Measurements from ENCODE around the gene LGI2. TPM values are rescaled to one million over a fixed set of nuclear protein-coding genes. Genes with fewer than 3 reads are reported as not detected.

LGI2 gene
- total and polyA plus RNA-seq, 7 donors: 0.23 to 6.7 (median 1.8) TPM; not detected in 1

DNA sequence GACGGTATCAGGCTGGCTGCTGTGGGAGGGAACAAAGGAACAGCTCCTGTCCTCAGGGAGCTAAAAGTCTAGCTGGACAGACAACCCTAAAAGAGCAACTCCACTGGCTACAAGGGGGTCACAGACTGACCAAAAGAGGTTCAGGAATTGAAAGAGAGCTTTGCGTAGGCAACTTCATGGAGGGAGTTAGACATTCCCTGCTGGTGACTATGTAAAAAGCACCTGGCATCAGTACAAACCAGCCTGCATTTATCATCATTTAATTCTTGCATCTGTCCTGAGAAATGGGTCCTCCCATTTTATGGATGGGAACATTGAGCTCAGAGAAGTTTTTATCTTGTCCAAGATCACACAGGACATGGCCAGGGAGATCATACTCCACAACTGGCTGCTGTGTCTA, 1.4 kb upstream of the LGI2 start:
- peaks cover 0 to 28% (median 16%) of the 10 kb centered on the region in 4 donors for H3K4me1 ChIP-seq
- no peak overlapping the region for H3K4me3 ChIP-seq
- H3K27ac ChIP-seq: peak overlapping the region in 1 of 4 donors; percentile 83
- no peaks in the 10 kb centered on the region for H3K9me3 ChIP-seq
- H3K36me3 ChIP-seq: no peaks in the 10 kb centered on the region
- TF ChIP-seq, protein P1, sequence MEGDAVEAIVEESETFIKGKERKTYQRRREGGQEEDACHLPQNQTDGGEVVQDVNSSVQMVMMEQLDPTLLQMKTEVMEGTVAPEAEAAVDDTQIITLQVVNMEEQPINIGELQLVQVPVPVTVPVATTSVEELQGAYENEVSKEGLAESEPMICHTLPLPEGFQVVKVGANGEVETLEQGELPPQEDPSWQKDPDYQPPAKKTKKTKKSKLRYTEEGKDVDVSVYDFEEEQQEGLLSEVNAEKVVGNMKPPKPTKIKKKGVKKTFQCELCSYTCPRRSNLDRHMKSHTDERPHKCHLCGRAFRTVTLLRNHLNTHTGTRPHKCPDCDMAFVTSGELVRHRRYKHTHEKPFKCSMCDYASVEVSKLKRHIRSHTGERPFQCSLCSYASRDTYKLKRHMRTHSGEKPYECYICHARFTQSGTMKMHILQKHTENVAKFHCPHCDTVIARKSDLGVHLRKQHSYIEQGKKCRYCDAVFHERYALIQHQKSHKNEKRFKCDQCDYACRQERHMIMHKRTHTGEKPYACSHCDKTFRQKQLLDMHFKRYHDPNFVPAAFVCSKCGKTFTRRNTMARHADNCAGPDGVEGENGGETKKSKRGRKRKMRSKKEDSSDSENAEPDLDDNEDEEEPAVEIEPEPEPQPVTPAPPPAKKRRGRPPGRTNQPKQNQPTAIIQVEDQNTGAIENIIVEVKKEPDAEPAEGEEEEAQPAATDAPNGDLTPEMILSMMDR (IDR thresholded peaks at IDR 0.05): no peak
- no peak for TF ChIP-seq POLR2A (IDR thresholded peaks at IDR 0.05)
- TF ChIP-seq EP300 (IDR thresholded peaks at IDR 0.05): no peak
- no peak for TF ChIP-seq POLR2AphosphoS5 (IDR thresholded peaks at IDR 0.05)
- WGBS, 2 donors: 84 to 85% methylated on average over 2 of the region's 2 CpGs
- no peaks in the 10 kb centered on the region for H3K27me3 ChIP-seq
- intact Hi-C loops (cut with DNase I): loop anchor here (5.0 kb wide), 3 partner anchors 50 to 130 kb away; partner anchors contain the start of gene SEPSECS
- DNase-seq: no peak

DNA sequence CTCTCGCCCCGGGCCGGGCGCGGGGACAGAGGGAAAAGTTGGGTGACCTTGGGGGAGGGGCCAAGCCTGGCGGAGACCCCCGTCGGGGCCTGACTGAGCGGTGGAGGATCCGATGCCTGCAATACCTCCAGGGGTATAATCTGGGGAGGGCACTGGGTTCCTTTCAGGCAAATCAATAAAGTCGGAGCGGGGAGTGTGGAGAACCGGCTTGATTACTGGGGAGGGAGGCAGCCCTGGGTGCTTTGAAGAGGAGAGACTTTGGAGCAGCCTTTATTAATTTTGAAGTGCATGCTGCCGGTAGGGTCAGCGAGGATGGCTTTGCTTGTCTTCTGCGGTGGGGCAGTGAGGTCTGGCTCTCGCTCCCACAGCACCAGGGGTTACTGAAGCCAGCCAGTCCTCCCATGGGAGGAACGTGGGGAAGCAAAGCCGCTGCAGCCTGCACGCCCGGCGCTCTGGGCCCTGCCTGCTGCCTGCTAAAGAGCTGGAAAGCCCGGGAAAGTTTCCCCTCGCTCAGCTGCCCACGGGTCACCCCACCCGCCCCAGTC, 403 bp upstream of the LGI2 start:
- TF ChIP-seq EP300 (IDR thresholded peaks at IDR 0.05): no peak
- TF ChIP-seq POLR2A (IDR thresholded peaks at IDR 0.05): no peak
- TF ChIP-seq, protein P1 (IDR thresholded peaks at IDR 0.05): no peak
- no peak for TF ChIP-seq POLR2AphosphoS5 (IDR thresholded peaks at IDR 0.05)
- intact Hi-C loops (cut with DNase I): loop anchor here (5.0 kb wide), 3 partner anchors 49 to 131 kb away; partner anchors contain the start of gene SEPSECS
- H3K27ac ChIP-seq: peak overlapping the region; percentile 69 to 83 (median 76)
- H3K4me3 ChIP-seq: peak overlapping the region; percentile 29 to 68 (median 58)
- no peaks in the 10 kb centered on the region for H3K9me3 ChIP-seq
- 3 to 4% methylated on average over 26 of the region's 26 CpGs for WGBS, 2 donors
- H3K36me3 ChIP-seq: no peaks in the 10 kb centered on the region
- peak; percentile 68 for DNase-seq
- no peaks in the 10 kb centered on the region for H3K27me3 ChIP-seq
- H3K4me1 ChIP-seq: peaks cover 0 to 28% (median 16%) of the 10 kb centered on the region in 4 donors

DNA sequence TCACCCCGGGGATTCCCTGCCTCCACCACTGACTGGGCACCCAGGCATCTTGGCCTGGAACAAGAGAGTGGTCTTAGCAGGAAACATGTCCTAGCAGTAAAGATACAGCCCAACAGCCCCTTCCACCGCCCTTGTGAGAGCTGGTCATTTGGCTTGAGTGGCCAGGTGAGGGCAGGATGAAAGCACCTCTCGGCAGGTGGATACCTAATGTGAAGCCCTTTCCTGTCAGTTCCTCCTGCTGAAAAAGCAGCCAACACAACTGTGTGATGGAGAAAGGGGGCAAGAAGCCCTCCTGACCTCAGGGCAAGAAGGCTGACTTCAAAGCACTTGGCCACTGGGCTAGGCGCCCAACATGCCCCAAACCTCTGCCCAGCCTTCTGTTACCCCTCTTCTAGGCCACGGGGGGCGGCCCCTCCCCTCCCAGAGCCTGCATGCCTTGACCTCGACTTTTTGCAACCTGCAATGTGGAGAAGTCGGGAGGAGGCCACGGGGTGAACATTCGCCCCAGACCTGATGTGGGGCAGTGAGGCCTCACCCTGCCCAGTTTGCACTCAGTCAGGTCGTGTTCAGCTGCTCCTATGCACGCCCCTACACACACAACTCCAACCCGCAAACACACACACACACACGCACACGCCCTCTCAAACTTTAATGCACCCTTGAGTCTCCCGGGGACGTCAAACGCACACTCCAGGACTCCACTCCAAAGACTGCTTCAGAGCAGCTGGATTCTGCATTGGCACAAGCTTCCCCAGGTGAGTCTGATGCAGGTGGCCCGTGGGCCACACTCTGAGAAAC, 1.1 kb downstream of the LGI2 start:
- no peak for DNase-seq
- TF ChIP-seq, protein P1 (IDR thresholded peaks at IDR 0.05): no peak
- TF ChIP-seq EP300 (IDR thresholded peaks at IDR 0.05) (no peak), POLR2AphosphoS5 (IDR thresholded peaks at IDR 0.05) (no peak), POLR2A (IDR thresholded peaks at IDR 0.05) (no peak)
- no peaks in the 10 kb centered on the region for H3K27me3 ChIP-seq
- peak overlapping the region in 2 of 4 donors; percentile 23 to 83 for H3K27ac ChIP-seq
- H3K4me1 ChIP-seq: peaks cover 0 to 28% (median 16%) of the 10 kb centered on the region in 4 donors
- intact Hi-C loops (cut with DNase I): loop anchor here (5.0 kb wide), 3 partner anchors 47 to 133 kb away; partner anchors contain the start of gene SEPSECS
- H3K9me3 ChIP-seq: no peaks in the 10 kb centered on the region
- H3K36me3 ChIP-seq: peaks cover 0 to 3% (median 0%) of the 10 kb centered on the region in 4 donors
- WGBS, 2 donors: 22 to 31% methylated on average over 19 of the region's 19 CpGs
- H3K4me3 ChIP-seq: peak overlapping the region; percentile 20 to 68 (median 58)

DNA sequence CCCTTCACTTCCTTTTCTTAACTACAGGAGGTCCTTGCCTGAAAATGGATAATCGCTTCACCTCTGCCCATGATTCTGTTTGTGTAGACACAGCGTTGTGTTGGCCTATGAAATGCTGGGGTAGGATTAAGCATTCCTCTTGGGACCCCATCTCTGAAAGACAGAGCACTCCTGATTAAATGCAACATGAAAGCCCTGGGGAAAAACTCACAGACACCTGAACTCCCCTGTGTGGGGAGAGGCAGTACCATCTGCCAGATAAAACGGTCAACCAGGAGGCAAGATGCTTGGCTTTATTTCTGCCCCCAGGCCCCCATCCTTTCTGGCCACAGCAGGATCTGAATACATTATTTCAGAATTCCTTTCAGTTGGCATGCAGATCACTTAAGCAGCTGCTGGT, 1.9 kb downstream of the LGI2 start:
- Histone ChIP-seq H3K4me3 (no peak overlapping the region), H3K36me3 (peaks cover 0 to 11% (median 1%) of the 10 kb centered on the region in 4 donors), H3K27ac (peak overlapping the region in 1 of 4 donors; percentile 22), H3K9me3 (no peaks in the 10 kb centered on the region), H3K4me1 (peaks cover 0 to 28% (median 16%) of the 10 kb centered on the region in 4 donors), H3K27me3 (no peaks in the 10 kb centered on the region)
- no peak for DNase-seq
- 85 to 88% methylated on average over 3 of the region's 3 CpGs for WGBS, 2 donors
- TF ChIP-seq POLR2AphosphoS5 (IDR thresholded peaks at IDR 0.05) (no peak), POLR2A (IDR thresholded peaks at IDR 0.05) (no peak), EP300 (IDR thresholded peaks at IDR 0.05) (no peak)
- TF ChIP-seq, protein P1 (IDR thresholded peaks at IDR 0.05): no peak
- intact Hi-C loops (cut with DNase I): no loop called here
